Stimulated activated naive CD8-positive, alpha-beta T cell treated with anti-CD3 and anti-CD28 coated beads, Interleukin-15, Interleukin-2, amounts not matched to agents 100 U/mL and 50 U/mL, for 24 hours (primary cell): ENCODE results near the gene LYSMD1.

Source experiments
- ATAC-seq: fragments of 150-1000 bp; cut with Tn5 transposase; one replicate; pipeline ENCODE4 v1.10.0; 2021
- DNase-seq: peaks from one replicate; pipeline ENCODE4 v3.0.0; 2021

Gene LYSMD1

DNA sequence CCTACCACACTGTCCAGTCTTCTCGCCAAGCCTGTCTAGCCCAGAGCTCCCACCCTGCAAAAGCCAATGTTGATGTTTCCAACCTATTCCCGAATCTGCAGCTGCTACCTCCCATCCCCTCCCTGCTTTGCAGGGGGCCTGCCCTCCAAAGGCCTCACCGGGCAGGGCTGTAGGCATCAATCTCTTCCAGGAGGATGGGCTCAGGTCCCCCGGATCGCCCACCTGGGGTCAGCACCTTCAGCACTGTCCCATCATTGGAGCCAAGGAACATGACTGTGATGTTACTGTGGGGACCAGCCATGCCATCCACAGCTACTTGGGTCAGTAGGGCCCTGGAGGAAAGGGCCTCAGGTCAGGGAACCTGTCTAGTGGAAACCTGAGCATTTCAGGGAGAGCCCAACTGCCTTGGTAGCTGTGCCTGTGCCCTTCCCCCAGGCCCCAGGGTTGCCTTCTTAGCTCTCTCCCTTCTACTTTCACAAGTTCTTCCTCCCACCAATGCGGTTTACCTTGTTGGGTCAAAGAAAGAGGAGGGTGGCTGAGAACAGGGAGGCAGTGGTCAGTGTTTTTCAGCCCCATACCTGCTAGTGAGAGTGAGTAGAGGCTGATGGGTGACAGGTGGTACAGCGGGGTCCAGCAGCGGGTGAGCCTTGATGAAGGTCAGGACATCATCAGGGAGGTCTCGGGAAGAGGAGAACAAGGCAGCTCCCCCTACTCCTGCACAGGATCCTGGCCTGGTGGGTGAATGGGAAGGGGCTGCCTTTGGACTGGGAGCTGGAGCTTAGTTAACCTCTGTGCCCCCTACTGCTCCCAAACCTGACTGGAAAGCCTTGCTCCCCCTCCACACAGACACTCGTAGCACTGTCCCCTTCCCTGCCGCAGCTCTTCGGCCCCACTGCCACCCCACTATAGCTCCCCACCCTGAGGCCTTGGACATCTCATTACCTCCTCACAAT, 30.0 kb downstream of the LYSMD1 start:
- ATAC-seq (no peak), DNase-seq (no peak)

DNA sequence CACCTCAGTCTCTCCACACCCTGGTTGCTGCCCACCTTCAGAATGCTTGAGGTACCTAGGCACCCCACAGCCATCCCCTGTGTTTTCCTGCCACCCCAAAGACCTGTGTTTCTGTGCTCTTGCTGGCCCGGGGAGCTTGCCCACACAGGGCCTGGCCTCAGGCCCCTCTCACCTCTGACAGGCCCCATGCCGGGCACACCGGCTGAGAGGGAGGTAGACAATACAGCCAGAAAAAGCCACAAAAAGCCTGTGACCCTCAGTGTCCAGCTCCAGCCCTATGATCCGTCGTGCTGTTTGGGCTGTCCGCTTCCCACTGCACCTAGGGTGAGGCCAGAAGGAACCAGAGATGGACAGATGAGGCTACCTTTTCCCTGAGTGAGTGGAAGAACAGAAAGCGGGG, 30.7 kb downstream of the LYSMD1 start:
- ATAC-seq = no peak
- DNase-seq = no peak

GRCh38 chr1:151134396-151134795, 31.3 kb downstream of the LYSMD1 start:
- ATAC-seq (no peak), DNase-seq (no peak)

DNA sequence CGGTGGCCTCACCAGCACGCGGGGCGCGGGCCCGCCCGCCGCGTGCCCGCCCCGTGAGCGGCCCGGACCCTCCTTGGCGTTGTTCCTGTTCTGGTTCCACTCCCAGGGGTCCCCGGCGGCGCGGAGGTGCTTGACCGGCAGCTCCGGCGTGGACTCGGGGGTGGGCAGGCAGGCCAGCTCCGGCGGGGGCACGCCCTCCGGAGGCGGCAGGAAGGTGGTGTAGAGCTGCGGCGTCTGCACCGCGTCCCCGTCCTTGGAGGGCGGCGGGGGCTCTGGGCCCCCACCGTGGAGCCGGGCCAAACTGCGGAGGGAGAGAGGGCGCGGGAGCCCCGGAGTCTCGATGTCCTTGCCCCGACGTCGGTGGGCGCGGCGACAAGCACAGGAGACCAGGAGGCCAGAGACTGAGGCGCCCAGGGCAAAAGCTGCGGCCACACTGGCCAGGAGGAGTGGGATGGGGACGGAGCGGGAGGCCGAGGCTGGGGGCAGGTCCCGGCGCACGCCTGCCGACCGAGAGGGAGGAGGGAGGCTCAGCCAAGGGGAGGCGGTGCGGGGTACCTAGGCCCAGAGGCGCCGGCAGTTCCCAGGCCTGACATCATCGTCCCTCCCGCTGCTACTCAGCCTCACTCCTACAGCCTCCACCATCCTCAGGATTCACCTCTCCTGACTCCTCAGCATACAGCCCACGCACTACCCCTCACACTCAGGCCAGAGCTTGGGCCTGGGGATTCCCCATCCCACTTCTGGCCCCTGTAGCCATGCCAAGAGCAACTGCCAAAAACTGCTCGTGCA, 32.5 kb downstream of the LYSMD1 start:
- ATAC-seq (no peak), DNase-seq (no peak)

DNA sequence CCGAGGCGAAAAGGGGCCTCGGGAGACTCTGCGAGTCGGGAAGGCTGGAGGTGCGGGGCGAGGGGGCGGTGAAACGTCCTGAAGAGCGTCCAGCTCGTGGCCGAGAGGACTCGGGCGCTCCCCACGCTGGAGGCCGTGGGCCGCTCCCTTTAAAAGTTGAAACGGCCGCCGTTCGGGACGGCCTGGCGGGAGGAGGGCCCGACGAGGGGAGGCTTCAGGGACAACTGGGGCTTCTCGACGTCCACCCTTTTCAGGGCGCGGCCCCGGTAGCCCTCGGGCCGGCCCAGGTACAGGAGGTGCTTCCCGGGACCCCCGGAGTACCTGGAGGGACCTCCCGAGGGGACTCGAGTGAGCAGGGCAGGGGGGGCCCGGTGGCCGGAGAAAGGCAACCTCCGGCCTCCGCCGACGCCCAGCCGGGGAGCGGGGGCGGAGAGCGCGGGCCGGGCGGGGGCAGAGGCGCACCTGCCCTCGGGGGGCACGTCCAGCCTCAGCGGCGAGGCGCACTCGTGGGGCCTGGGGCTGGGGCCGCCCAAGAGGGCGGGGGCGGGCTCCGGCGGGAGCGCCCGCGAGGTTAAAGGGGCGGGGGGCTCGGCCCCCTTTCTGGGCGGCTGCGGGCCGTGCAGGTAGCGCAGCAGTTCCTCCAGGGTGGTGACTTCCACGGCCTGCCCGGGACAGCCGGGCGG, 33.2 kb downstream of the LYSMD1 start:
- ATAC-seq (no peak), DNase-seq (no peak)

GRCh38 chr1:151131701-151132334, 33.9 kb downstream of the LYSMD1 start:
- DNase-seq (no peak), ATAC-seq (no peak)

GRCh38 chr1:151130987-151131586, 34.6 kb downstream of the LYSMD1 start:
- ATAC-seq = peak; percentile 98
- DNase-seq = peak; percentile 86

DNA sequence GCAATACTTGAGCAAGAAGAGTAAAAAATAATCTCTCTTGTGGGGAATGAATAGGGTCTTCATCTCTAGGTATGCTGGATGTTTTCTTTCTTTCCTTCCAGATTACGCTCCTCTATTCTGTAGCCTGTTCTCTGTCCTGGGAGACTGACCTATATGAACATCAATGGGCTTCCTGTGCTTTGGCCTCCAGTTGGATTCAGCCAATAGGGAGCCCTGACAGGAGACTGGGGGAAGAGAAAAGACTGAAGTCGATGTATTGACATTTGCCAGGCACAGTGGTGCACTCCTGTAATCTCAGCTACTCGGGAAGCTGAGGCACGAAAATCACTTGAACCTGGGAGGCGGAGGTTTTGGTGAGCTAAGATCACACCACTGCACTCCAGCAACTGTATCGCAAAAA, 36.9 kb downstream of the LYSMD1 start:
- DNase-seq (no peak), ATAC-seq (no peak)

- DNase-seq (no peak), ATAC-seq (no peak)
Measured at GRCh38 chr1:151124763-151125403, 40.8 kb downstream of the LYSMD1 start.

- no peak for DNase-seq
- ATAC-seq = no peak
Measured at GRCh38 chr1:151113877-151114276, 51.8 kb downstream of the LYSMD1 start.
